ENCODE results near the gene DEGS1.
"Not testable (repeated sequence)": the region's sequence is repeated elsewhere in the genome, so short reads cannot be mapped to it uniquely, and the experiment has no call there.

The DEGS1 gene

GRCh38 chr1:224180783-224181452 is 2.1 kb upstream of the DEGS1 start:
- no peak for DNase-seq (ENCODE audit: low read depth in 2 of 2)

- no peak for DNase-seq (ENCODE audit: low read depth in 2 of 2)
Measured at GRCh38 chr1:224181453-224181810, 1.6 kb upstream of the DEGS1 start.

GRCh38 chr1:224182057-224182865 is 779 bp upstream of the DEGS1 start:
- DNase-seq (ENCODE audit: low read depth in 2 of 2), result peak in 1 of 2 experiments; percentile 26

- DNase-seq (ENCODE audit: low read depth in 2 of 2), result peak; percentile 35 to 61
Measured at GRCh38 chr1:224183591-224184312, 712 bp downstream of the DEGS1 start.

- DNase-seq (ENCODE audit: low read depth in 2 of 2), result no peak
Measured at GRCh38 chr1:224185208-224185607, 2.2 kb downstream of the DEGS1 start.

GRCh38 chr1:224188286-224188685 is 5.2 kb downstream of the DEGS1 start:
- no peak for DNase-seq (ENCODE audit: low read depth in 2 of 2)

- DNase-seq (ENCODE audit: low read depth in 2 of 2), result no peak
Measured at GRCh38 chr1:224189561-224189960, 6.5 kb downstream of the DEGS1 start.

- no peak for DNase-seq (ENCODE audit: low read depth in 2 of 2)
Measured at GRCh38 chr1:224192082-224192788, 9.2 kb downstream of the DEGS1 start.

GRCh38 chr1:224193319-224193966 is 10.4 kb downstream of the DEGS1 start:
- DNase-seq (ENCODE audit: low read depth in 2 of 2), result no peak

- DNase-seq (ENCODE audit: low read depth in 2 of 2), result no peak
Measured at GRCh38 chr1:224196813-224197600, 14.0 kb downstream of the DEGS1 start.

GRCh38 chr1:224198572-224198971 is 15.5 kb downstream of the DEGS1 start:
- no peak for DNase-seq (ENCODE audit: low read depth in 2 of 2)

- DNase-seq (ENCODE audit: low read depth in 2 of 2), result no peak
Measured at GRCh38 chr1:224199679-224200078, 16.6 kb downstream of the DEGS1 start.

GRCh38 chr1:224201383-224201782 is 18.3 kb downstream of the DEGS1 start:
- DNase-seq (ENCODE audit: low read depth in 2 of 2), result no peak

GRCh38 chr1:224201853-224202252 is 18.8 kb downstream of the DEGS1 start:
- no peak for DNase-seq (ENCODE audit: low read depth in 2 of 2)

- no peak for DNase-seq (ENCODE audit: low read depth in 2 of 2)
Measured at GRCh38 chr1:224203243-224204016, 20.4 kb downstream of the DEGS1 start.

- peak in 1 of 2 experiments; percentile 26 for DNase-seq (ENCODE audit: low read depth in 2 of 2)
Measured at GRCh38 chr1:224205438-224205840, 22.4 kb downstream of the DEGS1 start.

GRCh38 chr1:224205931-224206538 is 23.0 kb downstream of the DEGS1 start:
- DNase-seq (ENCODE audit: low read depth in 2 of 2), result not testable (repeated sequence)

GRCh38 chr1:224211206-224211962 is 28.3 kb downstream of the DEGS1 start:
- DNase-seq (ENCODE audit: low read depth in 2 of 2), result no peak

GRCh38 chr1:224212618-224213061 is 29.6 kb downstream of the DEGS1 start:
- DNase-seq (ENCODE audit: low read depth in 2 of 2), result no peak

Measured in stimulated activated CD4-positive, alpha-beta T cell treated with anti-CD3 and anti-CD28 coated beads, Interleukin-12 subunit alpha, Interleukin-12 subunit beta, amount 100 ng/mL, for 24 hours (primary cell).